ENCODE measurements around the gene PDE10A.
"Not testable (repeated sequence)": the region's sequence is repeated elsewhere in the genome, so short reads cannot be mapped to it uniquely, and the experiment has no call there.

PDE10A gene

GRCh38 chr6:165624871-165625639 lies 38.0 kb downstream of the PDE10A start:
- DNase-seq (ENCODE audit: low read depth), result no peak

- DNase-seq (ENCODE audit: low read depth), result no peak
These were observed 41.1 kb downstream of the PDE10A start for GRCh38 chr6:165621940-165622339.

- not testable (repeated sequence) for DNase-seq (ENCODE audit: low read depth)
These were observed 44.1 kb downstream of the PDE10A start for GRCh38 chr6:165618891-165619290.

GRCh38 chr6:165618241-165618640 lies 44.8 kb downstream of the PDE10A start:
- no peak for DNase-seq (ENCODE audit: low read depth)

GRCh38 chr6:165617528-165617927 lies 45.5 kb downstream of the PDE10A start:
- DNase-seq (ENCODE audit: low read depth), result no peak

- DNase-seq (ENCODE audit: low read depth), result no peak
These were observed 46.9 kb downstream of the PDE10A start for GRCh38 chr6:165616116-165616515.

GRCh38 chr6:165615636-165616035 lies 47.4 kb downstream of the PDE10A start:
- no peak for DNase-seq (ENCODE audit: low read depth)

- DNase-seq (ENCODE audit: low read depth), result no peak
These were observed 51.7 kb downstream of the PDE10A start for GRCh38 chr6:165611294-165611693.

GRCh38 chr6:165608577-165608976 lies 54.5 kb downstream of the PDE10A start:
- not testable (repeated sequence) for DNase-seq (ENCODE audit: low read depth)

- DNase-seq (ENCODE audit: low read depth), result no peak
These were observed 56.4 kb downstream of the PDE10A start for GRCh38 chr6:165606740-165607008.

GRCh38 chr6:165605901-165606739 lies 56.9 kb downstream of the PDE10A start:
- DNase-seq (ENCODE audit: low read depth), result no peak

- DNase-seq (ENCODE audit: low read depth), result no peak
These were observed 57.7 kb downstream of the PDE10A start for GRCh38 chr6:165605182-165605875.

GRCh38 chr6:165602291-165602690 lies 60.8 kb downstream of the PDE10A start:
- no peak for DNase-seq (ENCODE audit: low read depth)

GRCh38 chr6:165600606-165601005 lies 62.4 kb downstream of the PDE10A start:
- no peak for DNase-seq (ENCODE audit: low read depth)

- DNase-seq (ENCODE audit: low read depth), result no peak
These were observed 63.2 kb downstream of the PDE10A start for GRCh38 chr6:165599596-165600487.

- DNase-seq (ENCODE audit: low read depth), result no peak
These were observed 63.9 kb downstream of the PDE10A start for GRCh38 chr6:165599121-165599520.

- DNase-seq (ENCODE audit: low read depth), result no peak
These were observed 65.2 kb downstream of the PDE10A start for GRCh38 chr6:165597821-165598220.

GRCh38 chr6:165594584-165595333 lies 68.3 kb downstream of the PDE10A start:
- DNase-seq (ENCODE audit: low read depth), result no peak

GRCh38 chr6:165592947-165593346 lies 70.1 kb downstream of the PDE10A start:
- DNase-seq (ENCODE audit: low read depth), result not testable (repeated sequence)

- no peak for DNase-seq (ENCODE audit: low read depth)
These were observed 74.5 kb downstream of the PDE10A start for GRCh38 chr6:165588515-165588914.

- DNase-seq (ENCODE audit: low read depth), result no peak
These were observed 75.8 kb downstream of the PDE10A start for GRCh38 chr6:165587206-165587605.

Data from HS-27A (cell line).